IPS-15b (cell line): Measurements from ENCODE around the gene FXR1.

Experiments
- H3K27me3 ChIP-seq: one replicate; pipeline ENCODE4 v1.6.1; 2013; ENCODE audit warnings: low read length; ENCODE audit not compliant: control insufficient read depth, insufficient read depth
- H3K36me3 ChIP-seq: one replicate; pipeline ENCODE4 v1.6.1; 2013; ENCODE audit warnings: low read length; ENCODE audit not compliant: control insufficient read depth, insufficient read depth
- H3K4me1 ChIP-seq: one replicate; pipeline ENCODE4 v1.6.1; 2013; ENCODE audit warnings: mild to moderate bottlenecking, low read length; ENCODE audit not compliant: control insufficient read depth, insufficient read depth
- H3K4me3 ChIP-seq: one replicate; pipeline ENCODE4 v1.5.1; 2013; ENCODE audit warnings: low read depth, low read length
- H3K9ac ChIP-seq: one replicate; pipeline ENCODE4 v1.6.1; 2013; ENCODE audit warnings: low read depth, mild to moderate bottlenecking, low read length
- H3K9me3 ChIP-seq: one replicate; pipeline ENCODE4 v1.6.1; 2013; ENCODE audit warnings: mild to moderate bottlenecking, low read length; ENCODE audit not compliant: control insufficient read depth, insufficient read depth

FXR1 gene

DNA sequence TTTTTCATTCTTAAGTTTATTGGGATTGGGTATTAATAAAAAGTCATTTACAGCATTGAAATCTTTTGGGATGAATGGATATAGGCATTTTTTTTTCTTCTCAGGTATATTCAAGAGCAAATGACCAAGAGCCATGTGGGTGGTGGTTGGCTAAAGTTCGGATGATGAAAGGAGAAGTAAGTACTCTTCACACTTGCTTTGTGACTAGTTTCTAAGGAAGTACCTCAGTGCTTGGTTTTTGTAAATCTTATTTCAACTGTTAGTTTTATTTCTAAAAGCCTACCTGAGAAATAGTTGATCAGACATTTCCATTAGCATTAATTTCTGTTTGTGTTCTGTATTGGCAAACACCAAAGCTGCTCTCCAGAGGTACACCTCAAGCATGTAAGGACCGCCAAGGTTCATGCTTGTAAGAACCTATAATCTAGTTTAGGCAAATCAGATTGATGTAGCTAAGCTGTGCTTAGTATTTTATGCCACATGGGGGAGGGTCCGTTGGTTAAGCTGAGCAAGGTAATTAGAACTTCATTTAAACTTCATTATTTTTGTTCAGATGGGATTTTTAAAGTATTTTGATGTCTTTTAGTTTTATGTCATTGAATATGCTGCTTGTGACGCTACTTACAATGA, 35.4 kb downstream of the FXR1 start:
- H3K9ac ChIP-seq: no peak overlapping the region
- no peaks in the 10 kb centered on the region for H3K9me3 ChIP-seq
- no peak overlapping the region for H3K4me3 ChIP-seq
- H3K4me1 ChIP-seq: no peaks in the 10 kb centered on the region
- H3K27me3 ChIP-seq: no peaks in the 10 kb centered on the region
- peaks cover 23% of the 10 kb centered on the region for H3K36me3 ChIP-seq

DNA sequence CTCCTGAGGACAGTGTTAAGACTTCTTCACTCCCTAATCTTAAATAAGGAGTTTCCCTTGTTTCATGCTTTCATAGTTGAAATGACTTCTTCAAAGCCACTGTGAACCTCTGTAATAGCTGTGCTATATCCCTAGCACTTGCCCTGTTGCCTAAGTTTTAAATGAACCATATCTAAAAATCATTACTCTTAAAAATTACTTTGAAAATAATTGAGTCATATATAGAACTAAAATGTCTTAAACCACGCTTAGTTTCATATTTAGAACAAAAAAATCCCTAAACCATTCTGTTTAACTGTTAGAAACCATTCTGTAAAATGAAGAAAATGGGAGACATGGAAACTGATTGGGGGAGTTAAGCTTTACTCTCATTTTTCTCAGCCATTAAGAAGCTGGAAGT, 47.2 kb downstream of the FXR1 start:
- peaks cover 28% of the 10 kb centered on the region for H3K36me3 ChIP-seq
- H3K9ac ChIP-seq: no peak overlapping the region
- no peaks in the 10 kb centered on the region for H3K9me3 ChIP-seq
- H3K27me3 ChIP-seq: no peaks in the 10 kb centered on the region
- H3K4me3 ChIP-seq: no peak overlapping the region
- no peaks in the 10 kb centered on the region for H3K4me1 ChIP-seq

DNA sequence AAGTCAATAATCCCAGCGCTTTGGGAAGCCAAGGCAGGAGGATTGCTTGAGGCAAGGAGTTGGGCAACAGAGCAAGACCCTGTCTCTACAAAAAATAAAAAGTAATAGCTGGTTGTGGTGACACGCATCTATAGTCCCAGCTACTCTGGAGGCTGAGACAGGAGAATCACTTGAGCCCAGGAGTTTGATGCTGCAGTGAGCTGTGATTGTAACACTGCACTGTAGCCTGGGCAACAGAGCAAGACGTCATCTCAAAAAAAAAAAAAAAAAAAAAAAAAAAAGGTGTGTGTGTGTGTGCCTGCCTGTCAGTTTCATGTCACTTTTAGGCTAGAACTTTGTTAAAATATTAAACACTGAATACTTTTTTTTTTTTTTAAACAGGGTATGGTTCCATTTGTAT, 48.6 kb downstream of the FXR1 start:
- Histone ChIP-seq H3K36me3 (peaks cover 28% of the 10 kb centered on the region), H3K9me3 (no peaks in the 10 kb centered on the region), H3K4me3 (no peak overlapping the region), H3K9ac (no peak overlapping the region), H3K4me1 (no peaks in the 10 kb centered on the region), H3K27me3 (no peaks in the 10 kb centered on the region)

DNA sequence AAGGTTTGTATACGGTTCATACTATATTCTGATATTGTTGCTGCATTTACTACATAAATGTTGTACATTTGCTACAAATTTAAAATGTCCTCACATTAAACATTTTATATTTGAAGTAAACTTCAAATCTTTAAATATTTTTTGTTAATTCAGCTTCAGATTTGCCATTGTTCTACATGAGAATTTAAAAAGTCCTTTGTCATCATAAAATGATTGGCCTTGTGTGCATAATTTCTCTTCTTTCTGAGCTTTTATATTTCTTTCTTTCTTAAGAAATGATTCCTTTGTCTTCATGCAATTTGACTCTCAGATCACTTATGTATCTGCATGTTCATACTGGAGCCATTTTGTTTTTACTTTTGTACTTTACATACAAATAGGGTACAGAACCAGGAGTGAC, 49.1 kb downstream of the FXR1 start:
- Histone ChIP-seq H3K36me3 (peaks cover 25% of the 10 kb centered on the region), H3K9me3 (no peaks in the 10 kb centered on the region), H3K9ac (no peak overlapping the region), H3K27me3 (no peaks in the 10 kb centered on the region), H3K4me3 (no peak overlapping the region), H3K4me1 (no peaks in the 10 kb centered on the region)

DNA sequence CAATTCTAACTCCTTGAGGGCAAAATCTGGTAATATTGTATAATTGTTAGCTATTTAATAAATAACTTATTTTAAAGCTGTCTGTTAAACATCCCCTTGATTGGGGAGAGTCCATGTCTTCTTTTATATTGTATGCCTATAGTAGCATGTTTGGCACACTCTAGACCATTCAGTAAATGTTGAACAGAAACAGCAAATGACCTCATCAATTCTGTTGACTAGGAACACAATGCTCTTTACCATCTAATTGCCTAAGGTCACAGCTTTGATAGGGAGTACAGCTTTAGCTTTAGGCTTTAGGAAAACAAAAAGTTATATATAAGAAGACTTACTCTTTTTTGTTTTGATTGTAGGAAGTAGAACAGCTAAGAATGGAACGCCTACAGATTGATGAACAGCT, 50.1 kb downstream of the FXR1 start:
- Histone ChIP-seq H3K27me3 (no peaks in the 10 kb centered on the region), H3K4me3 (no peak overlapping the region), H3K9me3 (no peaks in the 10 kb centered on the region), H3K36me3 (peaks cover 23% of the 10 kb centered on the region), H3K4me1 (no peaks in the 10 kb centered on the region), H3K9ac (no peak overlapping the region)

DNA sequence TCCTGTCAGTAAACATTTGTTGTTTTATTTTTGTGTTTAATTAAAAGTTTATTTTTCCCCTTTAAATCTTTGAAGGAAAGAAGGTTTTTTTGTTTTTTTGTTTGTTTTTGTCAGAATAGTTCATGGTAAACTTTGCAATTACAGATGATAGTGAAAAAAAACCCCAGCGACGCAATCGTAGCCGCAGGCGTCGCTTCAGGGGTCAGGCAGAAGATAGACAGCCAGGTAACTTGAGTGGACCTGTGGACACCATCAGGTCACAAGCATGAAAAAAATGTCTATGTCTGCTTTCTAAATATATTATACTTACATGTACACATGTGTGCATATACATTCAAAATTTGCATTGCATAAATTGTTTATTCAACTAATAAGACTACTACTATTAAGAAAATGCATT, 58.5 kb downstream of the FXR1 start:
- no peaks in the 10 kb centered on the region for H3K4me1 ChIP-seq
- H3K36me3 ChIP-seq: peaks cover 6% of the 10 kb centered on the region
- H3K4me3 ChIP-seq: no peak overlapping the region
- H3K9ac ChIP-seq: no peak overlapping the region
- H3K27me3 ChIP-seq: no peaks in the 10 kb centered on the region
- no peaks in the 10 kb centered on the region for H3K9me3 ChIP-seq

DNA sequence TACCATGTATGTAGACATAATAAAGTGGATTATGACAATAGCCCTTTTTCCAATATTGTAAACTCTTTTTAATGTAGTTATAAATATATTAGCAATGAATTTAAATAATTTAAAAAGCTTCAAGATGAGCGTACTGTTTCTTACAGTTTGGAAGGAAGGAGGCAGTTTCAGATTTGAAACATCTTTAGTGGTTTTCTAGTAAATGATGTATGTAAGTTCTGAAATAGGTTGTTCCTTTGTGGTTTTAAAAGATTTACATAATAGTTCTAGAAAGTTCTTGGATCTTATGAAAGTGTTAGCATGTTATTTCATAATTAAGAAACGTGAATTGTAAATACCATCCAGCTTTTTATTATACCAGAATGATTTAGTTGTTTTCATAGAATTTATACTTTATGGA, 61.1 kb downstream of the FXR1 start:
- Histone ChIP-seq H3K9me3 (no peaks in the 10 kb centered on the region), H3K4me3 (no peak overlapping the region), H3K36me3 (no peaks in the 10 kb centered on the region), H3K9ac (no peak overlapping the region), H3K4me1 (no peaks in the 10 kb centered on the region), H3K27me3 (no peaks in the 10 kb centered on the region)

DNA sequence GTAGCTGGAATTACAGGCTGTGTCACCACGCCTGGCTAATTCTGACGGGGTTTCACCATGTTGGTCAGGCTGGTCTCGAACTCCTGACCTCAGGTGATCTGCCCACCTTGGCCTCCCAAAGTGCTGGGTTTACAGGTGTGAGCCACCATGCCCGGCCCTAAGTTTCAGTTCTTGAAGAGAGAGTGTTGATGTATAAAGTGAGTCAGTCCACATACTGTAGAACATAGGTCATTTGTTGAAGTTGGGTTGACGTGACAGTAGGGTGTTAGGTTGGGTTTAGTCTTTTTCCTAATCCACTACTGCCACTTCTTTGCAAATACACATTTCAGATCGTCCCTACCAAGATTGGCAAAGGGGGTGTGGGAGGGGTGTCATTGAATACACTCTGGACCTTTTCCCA, 61.8 kb downstream of the FXR1 start:
- Histone ChIP-seq H3K4me3 (no peak overlapping the region), H3K4me1 (no peaks in the 10 kb centered on the region), H3K9ac (no peak overlapping the region), H3K27me3 (no peaks in the 10 kb centered on the region), H3K36me3 (no peaks in the 10 kb centered on the region), H3K9me3 (no peaks in the 10 kb centered on the region)

DNA sequence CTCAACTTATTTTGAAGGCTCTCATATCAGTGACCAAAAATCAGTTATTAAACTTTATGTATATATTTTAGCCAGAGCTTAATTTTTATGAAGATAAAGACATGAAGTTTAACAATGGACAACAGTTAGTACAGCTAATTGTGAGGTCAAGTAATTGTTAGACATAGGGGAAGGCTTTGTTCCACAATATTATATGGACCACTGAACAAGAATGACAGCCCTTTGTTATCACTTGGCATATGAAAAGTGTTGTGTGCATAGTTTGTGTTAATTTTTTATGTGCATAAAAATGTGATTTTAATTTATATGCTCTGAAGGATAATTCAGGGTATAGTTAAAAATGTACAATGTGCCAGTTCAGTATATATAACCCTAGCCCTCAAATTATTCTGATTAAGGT, 65.0 kb downstream of the FXR1 start:
- H3K36me3 ChIP-seq: no peaks in the 10 kb centered on the region
- no peaks in the 10 kb centered on the region for H3K27me3 ChIP-seq
- no peaks in the 10 kb centered on the region for H3K9me3 ChIP-seq
- H3K4me1 ChIP-seq: no peaks in the 10 kb centered on the region
- H3K4me3 ChIP-seq: no peak overlapping the region
- no peak overlapping the region for H3K9ac ChIP-seq

DNA sequence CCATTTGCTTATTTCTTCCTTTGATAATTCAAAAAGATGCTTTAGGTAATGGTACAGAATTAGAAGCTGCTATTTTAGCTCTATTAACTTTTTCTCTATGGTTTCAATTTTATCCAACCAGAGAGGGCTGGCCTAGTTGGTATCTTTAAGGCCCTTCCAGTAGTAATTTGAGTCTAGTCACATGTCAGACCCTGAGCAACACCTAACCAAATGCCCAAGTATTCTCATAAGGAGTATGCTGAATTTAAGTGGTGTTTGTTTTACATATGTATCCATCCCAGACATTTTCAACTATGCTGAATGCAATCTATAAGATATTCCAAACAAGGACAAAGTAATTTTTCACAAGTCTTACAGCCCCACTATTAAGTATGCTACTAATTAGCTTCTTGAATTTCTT, 67.5 kb downstream of the FXR1 start:
- H3K4me3 ChIP-seq: no peak overlapping the region
- no peaks in the 10 kb centered on the region for H3K4me1 ChIP-seq
- H3K27me3 ChIP-seq: no peaks in the 10 kb centered on the region
- no peaks in the 10 kb centered on the region for H3K9me3 ChIP-seq
- no peak overlapping the region for H3K9ac ChIP-seq
- no peaks in the 10 kb centered on the region for H3K36me3 ChIP-seq

DNA sequence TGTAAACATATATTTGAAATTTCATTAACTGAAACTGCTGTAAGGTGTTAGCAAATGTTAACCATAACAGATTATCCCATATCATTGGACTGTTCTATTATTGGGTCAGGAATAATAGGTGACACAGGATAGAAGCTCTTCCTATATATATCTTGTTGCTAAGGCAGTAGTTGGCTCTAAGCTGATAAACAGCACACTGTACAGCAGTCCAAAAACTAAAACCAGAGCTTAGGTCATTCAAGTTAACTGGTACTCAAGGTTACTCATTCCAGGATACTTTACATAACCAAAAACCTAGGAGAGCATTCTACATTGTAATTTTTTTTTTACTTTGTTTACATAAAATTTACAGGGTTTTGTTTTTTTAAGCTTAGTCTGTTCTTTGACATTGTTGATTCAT, 68.1 kb downstream of the FXR1 start:
- H3K9me3 ChIP-seq: no peaks in the 10 kb centered on the region
- no peak overlapping the region for H3K4me3 ChIP-seq
- H3K4me1 ChIP-seq: no peaks in the 10 kb centered on the region
- no peak overlapping the region for H3K9ac ChIP-seq
- H3K27me3 ChIP-seq: no peaks in the 10 kb centered on the region
- H3K36me3 ChIP-seq: no peaks in the 10 kb centered on the region

DNA sequence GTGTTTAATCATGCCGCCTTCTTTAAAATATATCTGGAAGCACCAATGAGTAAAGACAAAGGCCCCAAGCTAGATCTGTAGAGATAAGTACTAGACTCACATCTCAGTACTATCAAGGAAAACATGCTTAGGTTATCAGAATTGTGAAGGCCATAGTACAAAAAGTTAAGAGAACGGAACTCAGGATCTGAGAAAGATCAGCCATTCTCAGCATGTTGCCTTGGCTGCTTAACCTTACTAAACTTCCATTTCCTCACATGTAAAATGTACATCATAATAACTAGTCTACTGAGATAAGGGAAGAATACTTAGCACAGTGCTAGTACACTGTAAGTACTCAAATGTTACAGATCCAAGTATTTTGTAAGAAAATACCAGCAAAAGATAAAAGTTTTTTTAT, 69.4 kb downstream of the FXR1 start:
- no peaks in the 10 kb centered on the region for H3K36me3 ChIP-seq
- no peaks in the 10 kb centered on the region for H3K9me3 ChIP-seq
- no peaks in the 10 kb centered on the region for H3K27me3 ChIP-seq
- H3K4me1 ChIP-seq: no peaks in the 10 kb centered on the region
- H3K9ac ChIP-seq: no peak overlapping the region
- H3K4me3 ChIP-seq: no peak overlapping the region
